Esophagus muscularis mucosa (tissue), 3 donors: ENCODE results near the gene MAPK12.

Experiments
- CTCF ChIP-seq, 3 experiments: fragments of 200-600 bp in 2 of 3; fragments of 450-650 bp in 1 of 3; sonication (generic) in 2 of 3; IDR thresholded peaks; one replicate each; pipeline ENCODE4 v1.5.1; 2017 to 2019; ENCODE audit warnings: antibody characterized with exemption in 3 of 3, mild to moderate bottlenecking in 2 of 3, moderate library complexity in 1 of 3
- POLR2A ChIP-seq: fragments of 450-650 bp; IDR thresholded peaks from one replicate; pipeline ENCODE4 v1.6.1; 2017; ENCODE audit warnings: antibody characterized with exemption, moderate library complexity, mild to moderate bottlenecking, low read depth

GRCh38 chr22:50257041-50257440 lies 4.4 kb downstream of the MAPK12 start:
- TF ChIP-seq CTCF (IDR thresholded peaks at IDR 0.05) (no peak), POLR2A (no peak)
